HFF-Myc (cell line): ENCODE data around the gene OSBPL5.

Experiments used
- DNase-seq: peaks from one replicate; pipeline ENCODE4 v3.0.0-alpha.2; 2011; ENCODE audit warnings: low read depth; ENCODE audit errors: extremely low read depth
- H3K4me3 ChIP-seq: replicated peaks from 2 replicates; pipeline ENCODE4 v1.5.1; 2011; ENCODE audit warnings: low read depth, mild to moderate bottlenecking, control low read depth, low read length
- TF ChIP-seq, protein P1 (sequence below): IDR thresholded peaks from 2 replicates; pipeline ENCODE4 v1.5.1; 2012; ENCODE audit warnings: mild to moderate bottlenecking, low read depth, low read length, control low read depth; ENCODE audit errors: missing control alignments

Gene OSBPL5

DNA sequence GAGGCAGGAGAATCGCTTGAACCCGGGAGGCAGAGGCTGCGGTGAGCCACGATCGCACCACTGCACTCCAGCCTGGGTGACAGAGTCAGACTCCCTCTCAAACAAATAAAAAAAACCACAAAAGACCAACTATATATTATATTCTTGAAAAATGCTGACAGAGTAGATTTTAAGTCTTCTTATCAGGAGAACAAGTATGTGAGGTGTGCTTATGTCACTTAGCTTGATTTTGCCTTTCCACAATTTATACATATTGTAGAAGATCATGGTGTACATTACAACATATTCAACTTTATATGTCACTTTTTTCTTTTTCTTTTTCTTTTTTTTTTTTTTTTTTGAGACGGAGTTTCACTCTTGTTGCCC, 83.7 kb downstream of the OSBPL5 start:
- H3K4me3 ChIP-seq: no peak overlapping the region
- no peak for DNase-seq
- TF ChIP-seq, protein P1, sequence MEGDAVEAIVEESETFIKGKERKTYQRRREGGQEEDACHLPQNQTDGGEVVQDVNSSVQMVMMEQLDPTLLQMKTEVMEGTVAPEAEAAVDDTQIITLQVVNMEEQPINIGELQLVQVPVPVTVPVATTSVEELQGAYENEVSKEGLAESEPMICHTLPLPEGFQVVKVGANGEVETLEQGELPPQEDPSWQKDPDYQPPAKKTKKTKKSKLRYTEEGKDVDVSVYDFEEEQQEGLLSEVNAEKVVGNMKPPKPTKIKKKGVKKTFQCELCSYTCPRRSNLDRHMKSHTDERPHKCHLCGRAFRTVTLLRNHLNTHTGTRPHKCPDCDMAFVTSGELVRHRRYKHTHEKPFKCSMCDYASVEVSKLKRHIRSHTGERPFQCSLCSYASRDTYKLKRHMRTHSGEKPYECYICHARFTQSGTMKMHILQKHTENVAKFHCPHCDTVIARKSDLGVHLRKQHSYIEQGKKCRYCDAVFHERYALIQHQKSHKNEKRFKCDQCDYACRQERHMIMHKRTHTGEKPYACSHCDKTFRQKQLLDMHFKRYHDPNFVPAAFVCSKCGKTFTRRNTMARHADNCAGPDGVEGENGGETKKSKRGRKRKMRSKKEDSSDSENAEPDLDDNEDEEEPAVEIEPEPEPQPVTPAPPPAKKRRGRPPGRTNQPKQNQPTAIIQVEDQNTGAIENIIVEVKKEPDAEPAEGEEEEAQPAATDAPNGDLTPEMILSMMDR: no peak

GRCh38 chr11:3080733-3081385, 84.3 kb downstream of the OSBPL5 start:
- TF ChIP-seq, protein P1: no peak
- no peak for DNase-seq
- H3K4me3 ChIP-seq: no peak overlapping the region

DNA sequence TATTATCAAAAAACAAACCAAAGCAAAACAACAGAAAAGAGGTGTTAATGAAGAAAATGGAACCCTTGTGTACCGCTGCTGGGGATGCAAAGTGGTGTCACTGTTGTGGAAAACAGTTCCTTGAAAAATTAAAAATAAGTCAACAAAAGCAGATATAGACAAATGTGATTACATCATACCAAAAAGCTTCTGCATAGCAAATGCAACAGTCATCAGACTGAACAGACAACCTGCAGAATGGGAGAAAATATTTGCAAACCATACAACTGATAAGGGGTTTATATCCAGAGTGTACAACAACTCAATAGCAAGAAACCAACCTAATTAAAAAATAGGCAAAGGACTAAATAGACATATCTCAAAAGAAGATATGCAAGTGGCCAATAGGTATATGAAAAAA, 85.0 kb downstream of the OSBPL5 start:
- TF ChIP-seq, protein P1: no peak
- H3K4me3 ChIP-seq: no peak overlapping the region
- no peak for DNase-seq

GRCh38 chr11:3077846-3078440, 87.2 kb downstream of the OSBPL5 start:
- TF ChIP-seq, protein P1: no peak
- DNase-seq: no peak
- H3K4me3 ChIP-seq: no peak overlapping the region

DNA sequence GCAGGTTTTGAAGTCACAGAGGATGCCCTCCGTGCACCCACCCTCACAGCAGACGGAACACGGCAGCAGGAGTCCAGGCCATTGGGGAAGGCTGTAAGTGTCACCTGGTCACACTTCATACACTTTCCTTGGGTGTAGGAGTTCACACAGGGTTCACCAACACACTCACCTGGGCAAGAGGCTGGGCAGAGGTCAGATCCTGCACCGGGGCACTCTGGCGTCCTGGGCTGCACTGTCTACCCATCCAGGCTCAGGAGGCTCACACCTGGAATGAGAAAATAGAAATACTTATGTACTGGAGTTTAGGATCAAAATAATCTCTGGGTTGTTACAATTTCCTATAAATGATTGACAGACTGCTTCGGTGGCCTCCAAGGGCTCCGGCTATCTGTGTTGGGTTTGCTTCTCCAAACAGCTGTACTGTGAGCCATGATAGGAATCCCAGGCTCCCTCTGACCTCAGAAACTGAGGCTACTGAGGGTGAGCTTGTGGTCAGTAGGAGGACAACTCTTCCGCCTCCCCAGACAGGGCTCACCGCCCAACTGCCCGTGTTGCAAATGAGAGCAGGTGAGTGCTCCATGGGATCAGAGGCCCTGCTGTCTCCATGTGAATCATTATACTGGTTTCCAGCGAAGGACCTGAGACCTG, 87.8 kb downstream of the OSBPL5 start:
- TF ChIP-seq, protein P1: no peak
- no peak for DNase-seq
- H3K4me3 ChIP-seq: no peak overlapping the region

DNA sequence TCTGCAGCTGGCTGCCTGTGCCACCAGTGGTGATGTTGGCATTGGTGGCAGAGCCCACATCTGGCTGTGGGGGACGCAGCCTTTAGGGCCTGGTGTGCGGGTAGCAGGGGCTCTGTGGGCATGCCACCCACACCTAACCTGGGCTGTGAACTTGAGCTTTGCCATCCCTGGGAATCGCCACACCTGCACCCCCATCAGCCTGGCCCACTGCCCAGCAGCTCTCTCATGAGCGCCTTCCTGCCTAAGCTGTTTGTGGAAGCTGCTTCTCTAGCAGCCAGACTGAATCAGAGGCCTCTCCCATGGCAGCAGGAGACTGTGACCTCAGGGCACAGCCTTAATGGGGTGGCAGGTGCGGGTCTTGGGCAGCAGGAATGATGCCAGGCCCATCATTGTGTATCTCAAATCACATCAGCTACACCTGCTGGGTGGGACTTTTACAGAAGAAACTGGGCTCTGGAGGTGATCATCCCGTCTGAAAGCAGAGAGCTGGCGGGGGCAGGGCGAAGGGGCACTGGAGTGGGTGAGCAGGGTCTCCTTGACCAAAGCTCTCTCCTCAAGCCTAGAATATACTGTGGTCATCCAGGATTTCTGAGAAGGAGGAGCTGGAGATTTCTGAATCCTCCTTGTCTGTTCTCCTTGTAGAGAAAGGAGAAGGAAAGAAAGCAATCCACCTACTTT, 90.1 kb downstream of the OSBPL5 start:
- no peak for DNase-seq
- no peak overlapping the region for H3K4me3 ChIP-seq
- TF ChIP-seq, protein P1: no peak
